ENCODE results near the gene DLX4.

The DLX4 gene

GRCh38 chr17:49969134-49969759 is at the start of gene DLX4:
TSS of gene DLX4 (plus strand) at chr17:49969190. CDS start at chr17:49969469, 279 bp downstream.
- DNase-seq (ENCODE audit: low read depth), result no peak

- no peak for DNase-seq (ENCODE audit: low read depth)
Observed at GRCh38 chr17:49920030-49920769, 48.8 kb upstream of the DLX4 start.

GRCh38 chr17:49922095-49922494 is 46.9 kb upstream of the DLX4 start:
- DNase-seq (ENCODE audit: low read depth), result no peak

GRCh38 chr17:49924116-49924515 is 44.9 kb upstream of the DLX4 start:
- no peak for DNase-seq (ENCODE audit: low read depth)

GRCh38 chr17:49924589-49924988 is 44.4 kb upstream of the DLX4 start:
- no peak for DNase-seq (ENCODE audit: low read depth)

- no peak for DNase-seq (ENCODE audit: low read depth)
Observed at GRCh38 chr17:49925921-49926320, 43.1 kb upstream of the DLX4 start.

GRCh38 chr17:49926886-49927285 is 42.1 kb upstream of the DLX4 start:
- DNase-seq (ENCODE audit: low read depth), result no peak

- no peak for DNase-seq (ENCODE audit: low read depth)
Observed at GRCh38 chr17:49928126-49928800, 40.7 kb upstream of the DLX4 start.

GRCh38 chr17:49928837-49929475 is 40.0 kb upstream of the DLX4 start:
- peak; percentile 63 for DNase-seq (ENCODE audit: low read depth)

GRCh38 chr17:49930880-49931279 is 38.1 kb upstream of the DLX4 start:
- no peak for DNase-seq (ENCODE audit: low read depth)

GRCh38 chr17:49931416-49932137 is 37.4 kb upstream of the DLX4 start:
- DNase-seq (ENCODE audit: low read depth), result no peak

GRCh38 chr17:49932138-49932723 is 36.8 kb upstream of the DLX4 start:
- no peak for DNase-seq (ENCODE audit: low read depth)

GRCh38 chr17:49932901-49933300 is 36.1 kb upstream of the DLX4 start:
- no peak for DNase-seq (ENCODE audit: low read depth)

GRCh38 chr17:49935526-49936210 is 33.3 kb upstream of the DLX4 start:
- DNase-seq (ENCODE audit: low read depth), result no peak

GRCh38 chr17:49936386-49936785 is 32.6 kb upstream of the DLX4 start:
- no peak for DNase-seq (ENCODE audit: low read depth)

GRCh38 chr17:49939318-49939717 is 29.7 kb upstream of the DLX4 start:
- no peak for DNase-seq (ENCODE audit: low read depth)

GRCh38 chr17:49941427-49941826 is 27.6 kb upstream of the DLX4 start:
- no peak for DNase-seq (ENCODE audit: low read depth)

GRCh38 chr17:49942947-49943346 is 26.0 kb upstream of the DLX4 start:
- DNase-seq (ENCODE audit: low read depth), result no peak

GRCh38 chr17:49944273-49944870 is 24.6 kb upstream of the DLX4 start:
- DNase-seq (ENCODE audit: low read depth), result no peak

- DNase-seq (ENCODE audit: low read depth), result no peak
Observed at GRCh38 chr17:49946208-49946607, 22.8 kb upstream of the DLX4 start.
